Smooth muscle cell (in vitro differentiated cells): ENCODE measurements around the gene COL23A1. TPM values are rescaled to one million over a fixed set of nuclear protein-coding genes. Genes with fewer than 3 reads are reported as not detected.

ENCODE experiments used
- DNase-seq: peaks from one replicate; lab custom pipeline; 2025; ENCODE audit not compliant: unreplicated experiment; lab: John Stamatoyannopoulos, UW
- H2AFZ ChIP-seq: fragments of 200-600 bp; sonication (generic); 2 replicates; pipeline ENCODE4 v1.6.0; 2016; ENCODE audit warnings: antibody characterized with exemption, low read depth, mild to moderate bottlenecking
- H3F3A ChIP-seq: fragments of 200-600 bp; sonication (generic); 2 replicates; pipeline ENCODE4 v1.6.0; 2017; ENCODE audit warnings: antibody characterized with exemption, low read depth
- H3K27ac ChIP-seq: fragments of 200-600 bp; sonication (generic); 2 replicates; pipeline ENCODE4 v1.5.1; 2016; ENCODE audit warnings: low read depth, mild to moderate bottlenecking
- H3K27me3 ChIP-seq: fragments of 200-600 bp; sonication (generic); 2 replicates; pipeline ENCODE4 v1.6.1; 2016; ENCODE audit warnings: low read depth, mild to moderate bottlenecking
- H3K36me3 ChIP-seq: fragments of 200-600 bp; sonication (generic); 2 replicates; pipeline ENCODE4 v1.5.1; 2016; ENCODE audit warnings: low read depth
- H3K4me1 ChIP-seq: fragments of 200-600 bp; sonication (generic); 2 replicates; pipeline ENCODE4 v1.5.1; 2016; ENCODE audit warnings: low read depth
- H3K4me2 ChIP-seq: fragments of 200-600 bp; sonication (generic); 2 replicates; pipeline ENCODE4 v1.6.0; 2016; ENCODE audit warnings: mild to moderate bottlenecking
- H3K4me3 ChIP-seq: fragments of 200-600 bp; sonication (generic); 2 replicates; pipeline ENCODE4 v1.5.1; 2016; ENCODE audit warnings: mild to moderate bottlenecking
- H3K79me2 ChIP-seq: fragments of 200-600 bp; sonication (generic); 2 replicates; pipeline ENCODE4 v1.6.0; 2016; ENCODE audit warnings: low read depth, mild to moderate bottlenecking
- H3K9ac ChIP-seq: fragments of 200-600 bp; sonication (generic); 2 replicates; pipeline ENCODE4 v1.6.0; 2016; ENCODE audit warnings: low read depth
- H3K9me3 ChIP-seq: fragments of 200-600 bp; sonication (generic); replicated peaks from 2 replicates; pipeline ENCODE4 v1.5.1; 2016; ENCODE audit warnings: low read depth
- H4K20me1 ChIP-seq: fragments of 200-600 bp; sonication (generic); 2 replicates; pipeline ENCODE4 v1.6.0; 2016; ENCODE audit warnings: low read depth
- CTCF ChIP-seq: fragments of 200-600 bp; sonication (generic); IDR thresholded peaks from 2 replicates; pipeline ENCODE4 v1.5.1; 2017; ENCODE audit warnings: borderline replicate concordance, mild to moderate bottlenecking, antibody characterized with exemption; ENCODE audit not compliant: insufficient read depth, poor library complexity, severe bottlenecking
- whole genome bisulfite sequencing: methylation state at CpG from one replicate; pipeline ENCODE4 v1.1.7; 2016; ENCODE audit warnings: low lambda C conversion rate; 5-methylcytosine and 5-hydroxymethylcytosine counted together
- polyA plus RNA-seq: library from polyadenylated mRNA; unstranded; fragments of >200 nt; fragmentation: Nextera tagmentation; extraction: Ambion mirVana; gene quantifications from 2 replicates; pipeline ENCODE4 v1.2.1, GENCODE V29; 2016
- total RNA-seq: library from RNA; depleted of rRNA; stranded (reverse); fragments of >200 nt; gene quantifications from 2 replicates; pipeline ENCODE4 v1.2.3, GENCODE V29; 2014

Gene COL23A1
- total and polyA plus RNA-seq, 2 experiments from 2014 or later: 5.3 to 27.4 TPM

GRCh38 chr5:178267876-178268275, 322.3 kb downstream of the COL23A1 start:
- Histone ChIP-seq H3K9ac (no peak overlapping the region), H4K20me1 (no peaks in the 10 kb centered on the region), H3K27me3 (no peaks in the 10 kb centered on the region), H3F3A (no peaks in the 10 kb centered on the region), H3K9me3 (no peaks in the 10 kb centered on the region), H3K27ac (no peak overlapping the region), H3K4me2 (no peak overlapping the region), H2AFZ (no peak overlapping the region), H3K4me3 (no peak overlapping the region), H3K4me1 (no peaks in the 10 kb centered on the region), H3K79me2 (no peaks in the 10 kb centered on the region), H3K36me3 (no peaks in the 10 kb centered on the region)
- WGBS: 91% methylated on average over 10 of the region's 10 CpGs
- no peak for TF ChIP-seq CTCF
- no peak for DNase-seq

GRCh38 chr5:178267245-178267644, 322.9 kb downstream of the COL23A1 start:
- Histone ChIP-seq H3K27me3 (no peaks in the 10 kb centered on the region), H3K4me3 (no peak overlapping the region), H3F3A (no peaks in the 10 kb centered on the region), H3K4me1 (no peaks in the 10 kb centered on the region), H3K36me3 (no peaks in the 10 kb centered on the region), H4K20me1 (no peaks in the 10 kb centered on the region), H2AFZ (no peak overlapping the region), H3K27ac (no peak overlapping the region), H3K9me3 (no peaks in the 10 kb centered on the region), H3K79me2 (no peaks in the 10 kb centered on the region), H3K4me2 (no peak overlapping the region), H3K9ac (no peak overlapping the region)
- no peak for TF ChIP-seq CTCF
- no peak for DNase-seq
- 95% methylated on average over 6 of the region's 6 CpGs for WGBS

- 94% methylated on average over 10 of the region's 10 CpGs for WGBS
- DNase-seq: no peak
- Histone ChIP-seq H3K27ac (no peak overlapping the region), H3F3A (no peaks in the 10 kb centered on the region), H3K27me3 (no peaks in the 10 kb centered on the region), H3K79me2 (no peaks in the 10 kb centered on the region), H2AFZ (no peak overlapping the region), H3K9ac (no peak overlapping the region), H3K36me3 (no peaks in the 10 kb centered on the region), H3K4me3 (no peak overlapping the region), H3K4me1 (no peaks in the 10 kb centered on the region), H4K20me1 (no peaks in the 10 kb centered on the region), H3K4me2 (no peak overlapping the region), H3K9me3 (no peaks in the 10 kb centered on the region)
- TF ChIP-seq CTCF: no peak
These were observed 323.6 kb downstream of the COL23A1 start for GRCh38 chr5:178266581-178266980.

GRCh38 chr5:178265746-178266145, 324.4 kb downstream of the COL23A1 start:
- TF ChIP-seq CTCF: no peak
- DNase-seq: no peak
- no peaks in the 10 kb centered on the region for H3K36me3 ChIP-seq
- no peaks in the 10 kb centered on the region for H3K9me3 ChIP-seq
- no peaks in the 10 kb centered on the region for H3K27me3 ChIP-seq
- no peak overlapping the region for H3K4me3 ChIP-seq
- no peak overlapping the region for H3K27ac ChIP-seq
- H3K9ac ChIP-seq: no peak overlapping the region
- H3K4me2 ChIP-seq: no peak overlapping the region
- H3K4me1 ChIP-seq: no peaks in the 10 kb centered on the region
- H4K20me1 ChIP-seq: no peaks in the 10 kb centered on the region
- H3F3A ChIP-seq: no peaks in the 10 kb centered on the region
- H3K79me2 ChIP-seq: no peaks in the 10 kb centered on the region
- H2AFZ ChIP-seq: no peak overlapping the region
- 98% methylated on average over 7 of the region's 7 CpGs for WGBS
